HG03159 (cell line): Measurements from ENCODE around the gene ADAMTS16.

Experiments
- ATAC-seq: cut with Tn5 transposase; IDR thresholded peaks from one replicate; pipeline ENCODE4 v1.9.1; 2021; ENCODE audit warnings: mild to moderate bottlenecking, moderate library complexity; ENCODE audit not compliant: unreplicated experiment

Gene ADAMTS16

GRCh38 chr5:5306696-5307095 is 166.6 kb downstream of the ADAMTS16 start:
- ATAC-seq: no peak

DNA sequence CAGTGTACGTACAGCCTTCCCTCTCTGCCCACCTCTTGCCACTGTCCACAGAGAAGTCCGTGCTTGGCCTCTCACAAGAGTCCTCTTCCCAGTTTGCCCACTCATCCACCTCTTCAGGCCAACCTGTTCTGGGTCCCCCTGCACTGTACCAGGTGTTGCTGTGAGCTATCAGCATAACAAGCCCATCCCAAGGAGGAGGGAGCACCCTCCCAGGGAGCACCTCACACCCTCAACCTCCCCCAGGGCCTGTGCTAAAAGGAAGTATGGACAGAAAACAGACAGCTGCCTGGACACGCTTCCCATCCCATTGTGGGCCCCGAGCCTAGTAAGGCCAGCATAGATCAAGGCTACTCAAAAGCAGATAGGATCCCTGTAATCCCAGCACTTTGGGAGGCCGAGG is 168.2 kb downstream of the ADAMTS16 start:
- ATAC-seq: no peak

- ATAC-seq: no peak
These were observed 169.5 kb downstream of the ADAMTS16 start for GRCh38 chr5:5309645-5310044.

DNA sequence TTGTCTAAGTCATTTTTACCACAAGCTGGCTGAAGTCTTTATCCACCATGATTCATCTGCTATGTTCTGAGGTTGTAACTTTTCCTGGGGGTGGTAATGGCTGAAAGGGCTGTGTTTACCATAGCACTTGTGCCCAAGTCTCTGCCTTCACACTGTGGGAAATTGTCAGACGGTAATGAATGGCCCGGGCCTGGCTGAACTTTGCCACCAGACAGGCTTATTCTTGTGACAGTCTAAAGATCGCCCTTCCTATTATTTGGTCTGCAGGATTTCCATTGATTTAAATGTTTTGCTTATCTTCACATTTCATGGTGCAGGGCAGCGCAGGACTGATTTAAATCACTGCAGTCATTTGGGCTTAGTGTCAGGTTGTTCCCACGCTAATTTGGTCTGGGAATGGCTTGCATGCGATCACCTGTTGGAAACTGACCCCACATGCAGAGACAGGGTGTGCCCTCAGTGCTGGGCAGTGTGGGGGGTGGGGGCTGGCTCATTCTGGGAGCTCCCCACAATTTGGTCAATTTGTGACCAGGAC is 173.0 kb downstream of the ADAMTS16 start:
- ATAC-seq: no peak

GRCh38 chr5:5314166-5314565 is 174.0 kb downstream of the ADAMTS16 start:
- ATAC-seq: no peak

GRCh38 chr5:5314626-5315025 is 174.5 kb downstream of the ADAMTS16 start:
- no peak for ATAC-seq

DNA sequence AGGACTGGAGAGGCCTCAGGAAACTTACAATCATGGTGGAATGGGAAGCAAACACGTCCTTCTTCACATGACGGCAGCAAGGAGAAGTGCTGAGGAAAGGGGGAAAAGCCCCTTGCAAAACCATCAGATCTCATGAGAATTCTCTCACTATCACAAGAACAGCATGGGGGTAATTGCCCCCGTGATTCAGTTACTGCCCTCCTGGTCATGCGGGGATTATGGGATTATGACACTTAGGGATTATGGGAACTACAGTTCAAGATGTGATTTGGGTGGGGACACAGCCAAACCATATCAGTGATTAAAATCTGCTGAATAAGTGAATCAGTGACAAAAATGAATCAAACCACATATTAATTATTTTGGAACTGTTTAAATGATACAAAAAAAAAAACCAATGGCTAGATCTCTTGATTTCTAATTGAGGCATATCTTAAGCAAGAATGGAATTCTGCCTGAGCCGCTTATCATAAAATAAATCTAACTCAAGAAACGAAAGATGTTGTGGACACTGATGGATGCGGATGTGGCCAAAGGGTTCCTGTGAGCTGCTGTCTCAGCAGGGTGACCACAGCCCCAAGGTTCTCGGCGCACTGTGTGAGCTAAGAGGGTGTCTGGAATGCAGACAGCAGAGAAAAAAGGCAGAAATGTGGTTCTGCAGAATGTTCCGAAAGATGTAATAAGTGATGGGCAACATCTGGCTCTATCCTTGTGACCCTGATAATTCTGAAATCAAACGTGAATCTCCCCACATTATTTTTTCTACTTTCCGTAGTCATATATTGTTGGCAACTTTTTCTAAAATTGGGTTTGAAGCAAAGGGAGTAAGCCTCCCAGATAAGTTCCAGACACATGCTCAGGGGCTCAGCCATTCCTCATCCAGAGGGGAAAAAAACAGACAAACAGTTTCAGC is 175.2 kb downstream of the ADAMTS16 start:
- no peak for ATAC-seq

GRCh38 chr5:5316334-5316733 is 176.2 kb downstream of the ADAMTS16 start:
- no peak for ATAC-seq

DNA sequence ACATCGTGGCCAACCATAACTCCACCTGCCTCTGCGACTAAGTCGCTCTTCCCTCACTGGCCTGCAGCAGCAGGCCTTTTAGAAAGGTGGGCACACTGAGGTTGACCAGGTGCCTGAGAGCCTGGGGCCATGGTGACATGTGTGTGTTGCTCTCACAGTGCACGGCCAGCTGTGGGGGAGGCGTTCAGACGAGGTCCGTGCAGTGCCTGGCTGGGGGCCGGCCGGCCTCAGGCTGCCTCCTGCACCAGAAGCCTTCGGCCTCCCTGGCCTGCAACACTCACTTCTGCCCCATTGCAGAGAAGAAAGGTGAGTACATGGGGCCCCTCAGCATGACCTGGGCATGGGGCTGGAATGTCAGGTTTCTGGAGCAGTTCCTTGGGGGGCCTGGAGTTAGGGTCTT is 177.8 kb downstream of the ADAMTS16 start:
- ATAC-seq: no peak

DNA sequence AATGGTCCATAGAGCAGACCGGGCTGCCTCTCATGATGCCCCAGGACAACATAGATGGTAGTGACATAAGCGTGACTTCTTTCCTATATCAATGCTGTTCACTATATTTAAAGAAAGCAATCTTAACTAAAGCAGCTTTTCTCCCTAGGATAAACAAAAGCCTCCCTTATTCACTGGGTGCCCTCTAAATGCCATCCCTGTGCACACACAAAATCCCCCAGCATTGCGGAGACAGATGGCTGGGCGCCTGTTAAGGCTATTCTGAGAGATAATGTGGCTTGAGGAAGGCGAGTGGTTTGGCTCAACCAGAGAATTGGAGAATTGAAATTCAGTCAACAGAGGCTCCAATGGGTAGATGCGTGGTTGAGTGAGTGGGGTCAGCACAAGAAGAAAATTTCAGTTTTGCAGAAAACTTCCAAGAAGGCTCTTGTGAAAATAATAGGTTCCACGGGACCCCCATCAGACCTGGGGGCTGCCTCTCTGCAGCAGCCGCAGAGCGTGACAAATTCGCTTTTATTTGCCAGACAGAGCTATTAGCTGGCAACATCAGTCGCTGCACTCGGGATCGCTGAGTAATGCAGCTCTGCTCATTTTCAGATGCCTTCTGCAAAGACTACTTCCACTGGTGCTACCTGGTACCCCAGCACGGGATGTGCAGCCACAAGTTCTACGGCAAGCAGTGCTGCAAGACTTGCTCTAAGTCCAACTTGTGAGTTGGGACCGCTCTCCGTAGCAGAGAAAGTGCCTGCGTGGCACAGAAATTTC is 178.5 kb downstream of the ADAMTS16 start:
- no peak for ATAC-seq

GRCh38 chr5:5320062-5320805 is 180.1 kb downstream of the ADAMTS16 start:
- no peak for ATAC-seq

GRCh38 chr5:5321137-5321536 is 181.0 kb downstream of the ADAMTS16 start:
- ATAC-seq: no peak

DNA sequence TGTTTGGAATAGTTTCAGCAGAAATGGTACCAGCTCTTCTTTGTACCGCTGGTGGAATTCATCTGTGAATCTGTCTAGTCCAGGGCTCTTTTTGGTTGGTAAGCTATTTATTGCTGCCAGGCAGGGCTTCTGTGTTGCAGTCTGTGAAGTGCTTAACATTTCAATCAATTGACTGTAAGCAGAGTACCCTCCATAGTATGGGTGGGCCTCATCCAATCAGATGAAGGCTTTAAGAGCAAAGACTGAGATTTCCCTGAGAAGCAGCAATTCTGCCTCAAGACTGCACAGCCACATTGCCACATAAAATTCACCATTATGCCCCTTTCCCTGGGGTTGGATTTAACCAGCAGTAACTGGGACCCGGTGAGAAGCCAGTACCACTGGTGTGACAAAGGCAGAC is 183.4 kb downstream of the ADAMTS16 start:
- no peak for ATAC-seq

- ATAC-seq: no peak
These were observed 186.1 kb downstream of the ADAMTS16 start for GRCh38 chr5:5326115-5326758.

DNA sequence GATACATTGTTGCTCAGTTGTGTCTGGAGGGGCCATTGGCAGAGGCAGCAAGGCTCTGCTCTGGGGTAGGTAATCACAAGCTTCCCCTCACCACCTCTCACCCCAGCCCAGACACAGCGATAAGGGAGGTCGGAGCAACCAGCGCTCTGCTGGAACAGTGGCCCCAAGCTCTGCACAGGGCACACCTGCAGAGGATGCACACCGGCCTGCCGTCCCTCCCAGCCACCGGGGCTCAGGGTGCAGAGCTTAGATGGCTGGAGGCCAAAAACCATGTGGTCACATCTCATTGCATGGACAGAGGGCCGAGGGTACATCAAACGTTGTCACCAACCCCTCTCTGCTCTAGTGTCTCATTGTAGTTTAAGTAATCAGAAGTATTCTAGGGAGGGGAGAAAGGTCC is 187.0 kb downstream of the ADAMTS16 start:
- ATAC-seq: no peak

DNA sequence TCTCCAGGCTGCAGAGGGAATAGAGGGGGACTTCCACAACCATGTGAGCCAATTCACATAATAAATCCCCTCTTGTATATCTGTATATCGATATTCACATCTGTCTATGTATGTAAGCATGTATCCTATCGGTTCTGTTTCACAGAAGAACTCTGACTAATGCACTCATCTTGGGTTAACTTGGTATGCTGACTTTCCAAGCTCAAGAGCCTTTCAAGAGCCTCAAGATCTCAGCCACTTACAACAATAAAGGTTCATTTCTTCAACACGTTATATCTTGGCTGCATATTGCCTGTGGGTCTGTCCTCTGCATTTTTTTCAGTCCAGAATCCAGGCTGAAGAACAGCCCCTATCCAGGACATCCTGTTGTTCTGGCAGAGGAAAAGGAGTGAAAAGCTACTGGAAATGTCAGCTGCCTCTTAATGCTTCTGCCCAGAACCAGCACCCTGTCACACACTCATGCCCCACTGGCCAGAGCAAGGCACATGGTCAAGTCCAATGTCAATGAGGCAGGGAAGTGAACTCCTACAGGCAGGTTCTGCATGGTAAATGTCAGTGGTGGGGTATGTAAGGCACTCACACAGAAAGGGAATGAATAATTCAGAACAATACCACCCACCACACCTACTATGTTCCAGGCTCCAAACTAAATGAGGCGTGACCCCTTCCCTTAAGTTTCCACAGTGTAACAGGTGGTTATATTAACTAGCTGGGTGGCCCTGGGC is 190.8 kb downstream of the ADAMTS16 start:
- no peak for ATAC-seq

DNA sequence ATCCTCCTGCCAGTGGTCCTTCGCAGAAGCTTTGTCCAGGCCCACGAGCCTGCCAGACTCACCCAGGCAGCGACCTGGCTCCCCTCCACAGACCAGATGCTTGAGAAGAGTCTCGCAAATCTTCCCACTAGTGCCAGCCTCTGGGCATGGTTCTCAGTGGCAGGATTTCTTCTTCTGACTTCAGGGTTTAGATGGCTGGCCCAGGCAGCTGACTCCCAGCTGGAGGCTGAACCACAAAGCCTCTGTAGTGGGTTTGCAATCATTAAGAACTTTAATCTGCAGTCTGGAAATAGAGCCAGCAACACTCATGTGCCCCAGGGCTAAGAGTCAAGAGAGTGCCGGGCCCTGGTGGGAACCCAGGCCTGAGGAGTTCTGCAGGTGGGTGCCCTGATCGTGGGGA is 191.7 kb downstream of the ADAMTS16 start:
- no peak for ATAC-seq

GRCh38 chr5:5332287-5332686 is 192.2 kb downstream of the ADAMTS16 start:
- ATAC-seq: no peak

DNA sequence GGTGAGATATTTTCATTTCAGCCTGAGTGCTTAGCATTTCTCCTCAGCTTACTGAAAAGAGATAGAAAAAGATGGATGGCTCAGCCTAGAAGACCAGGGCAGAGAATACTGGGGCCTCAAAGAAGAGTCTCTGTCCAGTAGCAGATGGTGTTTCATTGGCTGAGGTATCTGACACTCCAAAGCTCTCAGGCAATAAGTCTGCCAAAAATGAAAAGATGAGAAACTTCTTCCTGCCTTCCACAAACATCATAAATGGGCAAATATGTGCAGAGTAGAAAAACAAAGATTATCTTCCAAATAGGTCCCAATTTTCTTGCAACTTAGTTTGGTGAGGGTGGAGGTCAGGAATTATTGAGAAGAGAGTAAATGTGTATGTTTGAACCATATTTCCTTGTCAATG is 195.0 kb downstream of the ADAMTS16 start:
- ATAC-seq: no peak

GRCh38 chr5:5335700-5336264 is 195.7 kb downstream of the ADAMTS16 start:
- ATAC-seq: no peak
